ENCODE results near the gene BACE1-AS. TPM values are rescaled to one million over a fixed set of nuclear protein-coding genes. Genes with fewer than 3 reads are reported as not detected.

Gene BACE1-AS
- total and polyA plus RNA-seq, 2 experiments from 2014 or later: 10.6 to 19.6 TPM

- H3K9me3 Mint-ChIP-seq: no peaks in the 10 kb centered on the region; the same call in 2 of the 3 replicates
- Histone ChIP-seq H3K4me3 (peak within 1 kb of the TSS; percentile 72), H3K36me3 (ENCODE audit: insufficient read depth) (no peaks in the 10 kb centered on the region), H3K79me2 (replicated peaks; ENCODE audit: insufficient read depth) (no peaks in the 10 kb centered on the region), H3K4me2 (peak within 1 kb of the TSS; percentile 79), H4K20me1 (replicated peaks; ENCODE audit: insufficient read depth) (no peaks in the 10 kb centered on the region), H3K4me1 (ENCODE audit: insufficient read depth) (peaks cover 13% of the 10 kb centered on the region; the same call in 1 of the 2 replicates), H3K27me3 (ENCODE audit: insufficient read depth) (no peaks in the 10 kb centered on the region), H3K27ac (ENCODE audit: low read depth) (no peak within 1 kb of the TSS), H2AFZ (peak within 1 kb of the TSS; percentile 98), H3K9me2 (ENCODE audit: insufficient read depth) (no peaks in the 10 kb centered on the region), H3F3A (replicated peaks; ENCODE audit: low read depth) (no peaks in the 10 kb centered on the region)
- peak within 1 kb of the TSS; percentile 77 for H3K4me3 Mint-ChIP-seq
- peak; percentile 98 for ATAC-seq
- peak; percentile 97 for DNase-seq (ENCODE audit: low spot score)
- H3K27me3 Mint-ChIP-seq (ENCODE audit: insufficient read depth, low read depth, poor library complexity): peaks cover 17% of the 10 kb centered on the region
- no peaks in the 10 kb centered on the region for H3K36me3 Mint-ChIP-seq (ENCODE audit: low read depth)
- TF ChIP-seq ETS1 (IDR thresholded peaks at IDR 0.05) (peak; percentile 87), CREB1 (CRISPR knock-in tag; IDR thresholded peaks at IDR 0.05; ENCODE audit: low read depth) (no peak), ZNF462 (CRISPR knock-in tag; IDR thresholded peaks at IDR 0.05) (no peak), JUNB (IDR thresholded peaks at IDR 0.05; ENCODE audit: unreplicated experiment) (no peak), CTCF (conservative IDR thresholded peaks at IDR 0.05; ENCODE audit: low read depth in 2 of 2) (peak; percentile 39 to 69), ZNF114 (CRISPR knock-in tag; IDR thresholded peaks at IDR 0.05) (no peak), ZNF331 (CRISPR knock-in tag; IDR thresholded peaks at IDR 0.05; ENCODE audit: low read depth) (no peak), EZH2phosphoT487 (IDR thresholded peaks at IDR 0.05; ENCODE audit: unreplicated experiment) (no peak), REST (IDR thresholded peaks at IDR 0.05; ENCODE audit: unreplicated experiment) (no peak), STAT1 (IDR thresholded peaks at IDR 0.05; ENCODE audit: unreplicated experiment) (no peak), NANOG (IDR thresholded peaks at IDR 0.05; ENCODE audit: borderline replicate concordance) (no peak), POLR2AphosphoS5 (IDR thresholded peaks at IDR 0.05; ENCODE audit: low read depth) (peak; percentile 62), EZH2 (IDR thresholded peaks at IDR 0.05; ENCODE audit: low read depth, unreplicated experiment) (no peak)
- no peak within 1 kb of the TSS for H3K27ac Mint-ChIP-seq
- peaks cover 16% of the 10 kb centered on the region for H3K4me1 Mint-ChIP-seq
These were observed 25.2 kb downstream of the BACE1-AS start, which contains the start of gene BACE1 for GRCh38 chr11:117316197-117316961. BACE1 (minus strand) TSS chr11:117316256; CDS start chr11:117315795, 461 bp downstream.
